ENCODE results near the gene SLC35B2. TPM values are rescaled to one million over a fixed set of nuclear protein-coding genes. Genes with fewer than 3 reads are reported as not detected.
A peak's percentile ranks its signal among the peaks of the same experiment; 100 is the strongest.

SLC35B2 gene
- total RNA-seq, 1 donor from 2014 or later, result 64.3 TPM

GRCh38 chr6:44267252-44267651, 9.9 kb upstream of the SLC35B2 start:
- no peak for DNase-seq (ENCODE audit: low read depth)

- DNase-seq (ENCODE audit: low read depth), result no peak
These were observed 9.0 kb upstream of the SLC35B2 start for GRCh38 chr6:44266347-44266746.

- peak; percentile 94 for DNase-seq (ENCODE audit: low read depth)
These were observed 8.4 kb upstream of the SLC35B2 start for GRCh38 chr6:44265722-44266233.

- no peak for DNase-seq (ENCODE audit: low read depth)
These were observed 7.8 kb upstream of the SLC35B2 start, which contains the start of gene NFKBIE for GRCh38 chr6:44265007-44265721. TSS of gene NFKBIE (minus strand) at chr6:44265551. CDS start at chr6:44265346, 205 bp downstream.

GRCh38 chr6:44264154-44265006, 7.1 kb upstream of the SLC35B2 start:
- peak; percentile 45 for DNase-seq (ENCODE audit: low read depth)

GRCh38 chr6:44263354-44264100, 6.2 kb upstream of the SLC35B2 start:
- peak; percentile 75 for DNase-seq (ENCODE audit: low read depth)

- peak; percentile 17 for DNase-seq (ENCODE audit: low read depth)
These were observed 5.4 kb upstream of the SLC35B2 start for GRCh38 chr6:44262467-44263353.

GRCh38 chr6:44261581-44261980, 4.3 kb upstream of the SLC35B2 start:
- DNase-seq (ENCODE audit: low read depth), result no peak

- DNase-seq (ENCODE audit: low read depth), result no peak
These were observed 3.3 kb upstream of the SLC35B2 start for GRCh38 chr6:44260451-44261297.

- DNase-seq (ENCODE audit: low read depth), result no peak
These were observed 2.7 kb upstream of the SLC35B2 start for GRCh38 chr6:44260011-44260410.

GRCh38 chr6:44258921-44259320, 1.6 kb upstream of the SLC35B2 start:
- no peak for DNase-seq (ENCODE audit: low read depth)

- no peak for DNase-seq (ENCODE audit: low read depth)
These were observed 1.1 kb upstream of the SLC35B2 start for GRCh38 chr6:44258325-44258863.

- no peak for DNase-seq (ENCODE audit: low read depth)
These were observed 511 bp upstream of the SLC35B2 start for GRCh38 chr6:44257753-44258324.

GRCh38 chr6:44256775-44257024, 628 bp downstream of the SLC35B2 start:
- DNase-seq (ENCODE audit: low read depth), result no peak

- no peak for DNase-seq (ENCODE audit: low read depth)
These were observed 1.2 kb downstream of the SLC35B2 start for GRCh38 chr6:44255871-44256774.

GRCh38 chr6:44255105-44255808, 2.1 kb downstream of the SLC35B2 start:
- no peak for DNase-seq (ENCODE audit: low read depth)

GRCh38 chr6:44254191-44255104, 2.9 kb downstream of the SLC35B2 start:
- no peak for DNase-seq (ENCODE audit: low read depth)
